HUDEP-2 (cell line): ENCODE results near the gene SLC18A3.
A peak's percentile ranks its signal among the peaks of the same experiment; 100 is the strongest.

Experiments used
- DNase-seq, 76 experiments: peaks; one replicate each; lab custom pipeline; 2025; ENCODE audit not compliant: unreplicated experiment in 76 of 76; lab: John Stamatoyannopoulos, UW

SLC18A3 gene

GRCh38 chr10:49610458-49611165 lies 502 bp downstream of the SLC18A3 start:
- no peak for DNase-seq

- DNase-seq, result peak in 22 of 76 experiments; percentile 2 to 38 (median 14)
These were observed 1.2 kb downstream of the SLC18A3 start for GRCh38 chr10:49611166-49611815.

GRCh38 chr10:49611816-49612512 lies 1.9 kb downstream of the SLC18A3 start:
- no peak for DNase-seq

- DNase-seq, result no peak
These were observed 2.5 kb downstream of the SLC18A3 start for GRCh38 chr10:49612513-49613164.

GRCh38 chr10:49613165-49613881 lies 3.2 kb downstream of the SLC18A3 start:
- DNase-seq, result no peak

- DNase-seq, result no peak
These were observed 3.8 kb downstream of the SLC18A3 start, which contains the start of gene CHAT for GRCh38 chr10:49613882-49614241. Gene CHAT (plus strand): TSS chr10:49614037. CDS start chr10:49614190, 153 bp downstream.

DNA sequence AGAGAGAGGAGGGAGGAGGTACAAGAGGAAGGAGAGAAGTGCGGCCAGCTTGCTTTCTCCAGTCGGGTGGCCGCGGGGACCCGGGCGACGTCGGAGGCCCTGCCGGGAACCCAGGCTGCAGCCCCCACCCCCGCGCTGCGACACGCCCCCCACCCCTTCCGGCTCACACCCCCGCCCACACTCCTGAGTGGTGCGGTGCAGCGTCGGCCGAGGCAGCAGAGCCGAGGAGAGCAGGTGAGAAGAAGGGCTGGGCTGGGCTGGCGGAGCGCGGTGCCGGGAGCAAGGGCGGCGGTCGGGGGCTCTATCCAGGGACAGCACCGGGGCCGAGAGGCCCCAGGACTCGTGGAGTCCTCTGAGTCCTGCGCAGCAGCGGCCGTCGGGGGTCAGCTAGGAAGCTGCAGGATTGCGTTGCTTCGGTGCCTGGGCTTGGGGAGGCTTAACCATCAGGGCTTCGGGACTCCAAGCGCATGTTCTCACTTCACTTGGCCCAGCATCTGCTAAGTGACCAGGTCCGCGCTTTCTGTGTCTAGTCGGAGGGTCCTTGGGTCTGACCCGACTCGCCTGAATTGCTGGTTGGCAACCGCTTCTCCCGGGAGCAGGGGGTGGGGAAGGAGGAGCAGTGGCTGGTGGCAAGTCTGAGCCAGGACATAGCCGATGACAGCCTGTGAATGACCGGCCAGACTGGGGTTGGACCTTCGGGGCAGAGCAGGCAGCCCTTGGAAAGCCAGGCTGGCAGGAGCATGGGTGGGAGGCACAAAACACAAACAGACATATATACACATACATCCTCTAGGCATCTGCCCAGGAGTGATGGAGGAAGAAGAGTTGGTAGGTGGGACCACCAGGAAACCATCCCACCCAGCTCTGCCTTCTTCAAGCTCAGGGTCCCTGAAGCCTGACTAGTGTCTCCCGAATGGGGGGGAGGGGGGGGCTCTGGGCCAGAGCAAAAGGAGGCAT lies 4.4 kb downstream of the SLC18A3 start:
- DNase-seq, result no peak

DNA sequence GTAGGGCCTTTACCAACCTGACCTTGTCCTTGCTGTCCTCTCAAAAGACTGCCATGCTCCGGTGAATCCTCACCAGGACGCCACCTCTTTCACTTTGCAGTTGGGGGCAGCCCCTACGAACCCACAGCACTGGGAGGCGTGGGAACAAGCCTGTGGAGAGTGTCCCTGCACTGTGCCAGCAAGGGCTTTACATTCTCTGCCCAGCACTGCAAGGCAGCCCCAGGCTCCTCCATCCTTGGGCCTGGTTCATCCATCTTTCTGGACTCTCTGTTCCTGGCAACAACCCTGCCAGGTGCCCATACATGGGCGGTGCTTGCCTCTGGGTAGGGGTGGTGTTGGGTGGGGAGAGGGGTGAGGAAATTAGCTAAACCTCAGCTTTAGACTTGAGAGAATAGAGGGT lies 5.1 kb downstream of the SLC18A3 start:
- DNase-seq, result peak in 1 of 76 experiments; percentile 8

- no peak for DNase-seq
These were observed 5.6 kb downstream of the SLC18A3 start for GRCh38 chr10:49615721-49616120.

DNA sequence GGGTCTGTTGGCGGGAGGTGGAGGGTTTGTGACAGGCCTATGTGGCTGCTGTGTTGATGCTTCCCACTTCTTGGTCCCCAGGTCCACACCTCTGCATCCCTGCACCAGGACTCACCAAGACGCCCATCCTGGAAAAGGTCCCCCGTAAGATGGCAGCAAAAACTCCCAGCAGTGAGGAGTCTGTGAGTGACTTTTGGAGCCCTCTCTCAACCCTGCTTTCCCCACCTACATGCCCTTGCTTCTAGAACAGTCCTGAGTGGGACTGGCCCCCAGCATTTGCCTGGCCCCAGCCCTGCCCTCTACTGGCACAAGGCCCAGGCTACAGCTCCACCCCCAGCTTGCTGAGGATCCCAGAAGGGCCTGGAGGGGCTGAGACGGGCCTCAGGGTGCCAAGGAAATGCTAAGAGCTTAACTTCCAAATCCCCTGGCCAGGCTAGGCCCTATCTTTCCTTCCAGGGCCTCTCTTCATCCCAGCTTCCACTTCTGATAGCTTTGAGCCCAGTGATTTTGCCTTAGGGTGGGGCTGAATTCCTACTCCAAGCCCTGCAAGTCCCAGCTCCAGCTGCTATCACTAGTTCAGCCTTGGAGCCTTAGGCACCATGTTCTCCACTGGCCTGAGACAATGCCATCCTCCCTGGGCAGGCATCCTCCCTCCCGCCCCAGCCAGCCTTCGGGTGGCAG lies 6.5 kb downstream of the SLC18A3 start:
- peak in 2 of 76 experiments; percentile 4 to 7 for DNase-seq

DNA sequence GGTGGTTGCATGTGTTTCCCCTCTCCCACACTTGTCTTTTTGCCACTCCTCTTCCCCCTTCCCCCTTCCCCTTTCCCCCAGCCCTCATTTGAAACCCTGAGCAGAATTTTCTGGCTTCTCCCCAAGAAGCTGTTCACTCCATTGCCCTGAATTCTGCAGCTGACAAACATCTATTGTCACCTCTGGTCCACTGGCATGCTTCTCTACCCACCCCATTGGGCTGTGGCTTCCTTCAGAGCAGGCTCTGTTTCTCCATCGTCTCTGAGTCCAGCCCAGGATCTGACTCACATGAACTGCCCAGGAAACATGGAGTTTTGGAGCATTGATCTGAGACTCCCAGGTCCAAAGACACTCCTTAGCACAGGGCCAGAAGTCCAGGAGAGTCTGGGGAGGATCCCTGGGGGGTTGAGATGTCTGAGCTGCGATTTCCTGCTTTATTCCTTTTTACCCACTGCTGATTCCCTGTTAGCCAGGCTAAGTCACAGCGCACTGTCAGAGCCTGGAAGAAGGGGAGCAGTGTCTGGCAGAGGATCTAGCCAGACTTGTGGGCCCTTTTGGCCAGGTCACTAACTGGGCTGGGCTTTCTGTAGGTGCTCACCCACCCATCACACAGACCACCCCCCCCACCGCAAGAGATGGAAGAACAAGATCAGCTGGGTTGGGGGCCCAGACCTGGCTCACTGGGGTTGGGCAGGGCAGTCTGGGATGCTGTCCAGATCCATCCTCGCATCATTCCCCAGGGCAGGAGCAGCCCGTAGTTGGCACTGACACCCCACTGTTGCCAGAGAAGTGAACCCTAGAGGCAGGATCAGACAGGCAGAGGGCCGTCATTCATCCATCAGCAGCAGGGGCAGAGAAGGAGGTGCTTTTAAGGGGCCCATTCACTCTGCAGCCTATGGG lies 7.3 kb downstream of the SLC18A3 start:
- DNase-seq, result no peak

GRCh38 chr10:49618821-49619220 lies 8.7 kb downstream of the SLC18A3 start:
- DNase-seq, result no peak

- no peak for DNase-seq
These were observed 9.5 kb downstream of the SLC18A3 start for GRCh38 chr10:49619613-49620012.

DNA sequence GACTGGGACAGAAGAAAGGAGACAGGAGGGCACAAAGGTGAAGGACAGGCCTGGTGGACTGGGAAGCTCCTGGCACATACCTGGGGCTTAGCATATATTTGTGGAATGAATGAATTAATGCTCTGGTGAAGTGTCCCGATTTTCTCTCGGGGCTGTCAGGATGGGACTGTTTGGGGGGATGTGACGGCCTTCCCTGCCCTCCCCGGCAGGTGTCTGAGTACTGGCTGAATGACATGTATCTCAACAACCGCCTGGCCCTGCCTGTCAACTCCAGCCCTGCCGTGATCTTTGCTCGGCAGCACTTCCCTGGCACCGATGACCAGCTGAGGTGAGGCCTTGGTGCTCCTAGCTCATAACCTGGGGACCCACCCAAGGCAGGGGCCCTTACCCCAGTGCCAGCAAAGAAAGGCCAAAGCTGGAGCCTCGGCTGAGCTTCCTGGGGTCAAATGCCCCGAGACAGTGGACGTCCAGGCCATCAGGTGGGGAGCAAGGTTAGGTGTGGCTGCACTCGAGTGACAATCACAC lies 10.2 kb downstream of the SLC18A3 start:
- no peak for DNase-seq

DNA sequence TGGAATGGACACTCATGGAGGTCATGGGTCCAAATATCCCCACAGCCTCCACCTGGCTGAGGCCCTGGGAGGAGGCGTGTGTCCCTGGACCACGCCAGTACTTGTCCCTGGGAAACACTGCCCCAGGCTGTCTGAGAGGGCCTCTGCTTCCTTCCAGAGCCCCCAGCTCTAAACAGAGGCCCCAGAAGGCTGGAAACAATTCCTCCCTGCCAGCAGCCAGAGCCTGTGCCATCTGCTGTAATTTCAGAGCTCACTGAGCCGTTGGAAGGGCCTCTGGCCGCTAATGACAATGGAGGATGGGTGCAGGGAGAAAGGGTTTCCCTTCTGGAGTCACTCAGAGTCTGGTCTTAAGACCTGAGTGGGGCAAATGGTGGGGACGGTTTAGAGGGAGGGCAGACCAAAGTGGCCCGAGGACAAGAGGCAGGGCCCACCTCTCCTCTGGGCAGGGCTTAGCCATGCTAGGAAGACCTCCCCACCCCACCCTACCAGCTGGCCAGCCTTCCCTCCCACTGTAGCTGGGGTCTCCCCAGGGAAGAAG lies 10.8 kb downstream of the SLC18A3 start:
- DNase-seq, result no peak

- DNase-seq, result no peak
These were observed 11.5 kb downstream of the SLC18A3 start for GRCh38 chr10:49621561-49621960.
